Muscle layer of colon (tissue), 2 donors: ENCODE data around the gene WFDC10A.
"Not testable (repeated sequence)": the region's sequence is repeated elsewhere in the genome, so short reads cannot be mapped to it uniquely, and the experiment has no call there.

Source experiments
- H3K27ac ChIP-seq: one replicate; pipeline ENCODE4 v1.7.0; 2013; ENCODE audit warnings: low read depth, mild to moderate bottlenecking, low read length, moderate library complexity
- H3K27me3 ChIP-seq, 2 donors: one replicate each; pipeline ENCODE4 v1.7.0; 2013; ENCODE audit warnings: low read length in 2 of 2, mild to moderate bottlenecking in 2 of 2; ENCODE audit not compliant: insufficient read depth in 2 of 2, control insufficient read depth in 1 of 2
- H3K36me3 ChIP-seq: one replicate; pipeline ENCODE4 v1.7.0; 2013; ENCODE audit warnings: mild to moderate bottlenecking, low read length; ENCODE audit not compliant: insufficient read depth
- H3K4me1 ChIP-seq: one replicate; pipeline ENCODE4 v1.7.0; 2013; ENCODE audit warnings: mild to moderate bottlenecking, low read length; ENCODE audit not compliant: insufficient read depth
- H3K4me3 ChIP-seq, 2 donors: one replicate each; pipeline ENCODE4 v1.7.0; 2013; ENCODE audit warnings: low read length in 2 of 2, low read depth in 1 of 2, mild to moderate bottlenecking in 1 of 2, moderate library complexity in 1 of 2
- H3K9ac ChIP-seq: one replicate; pipeline ENCODE4 v1.7.0; 2013; ENCODE audit warnings: low read length
- H3K9me3 ChIP-seq: one replicate; pipeline ENCODE4 v1.7.0; 2013; ENCODE audit warnings: mild to moderate bottlenecking, low read length
- donor health status: abdominal sarcoma.
- donor health status: Adenocarcinoma of cecum.

Gene WFDC10A

DNA sequence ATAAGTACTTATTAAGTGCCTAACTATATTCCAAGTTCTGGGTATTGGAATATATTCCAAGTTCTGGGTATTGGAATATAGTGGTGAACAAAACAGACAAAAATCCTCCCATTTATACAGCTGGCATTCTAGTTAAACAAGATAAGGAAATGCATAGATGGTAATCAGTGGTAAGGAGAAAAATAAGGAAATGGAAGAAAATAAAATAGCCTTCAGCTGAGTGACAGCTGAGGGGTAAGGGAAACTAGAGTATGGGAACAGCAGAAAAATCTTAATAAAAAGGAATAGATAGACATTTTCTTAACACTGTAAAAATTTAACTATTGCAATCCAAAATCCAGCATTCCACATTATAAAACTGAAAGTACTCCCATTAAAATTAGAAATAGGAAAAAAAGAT lies 17.2 kb upstream of the WFDC10A start:
- Histone ChIP-seq H3K4me3 (no peak overlapping the region), H3K4me1 (no peaks in the 10 kb centered on the region), H3K27me3 (no peaks in the 10 kb centered on the region), H3K27ac (no peak overlapping the region), H3K36me3 (no peaks in the 10 kb centered on the region), H3K9me3 (no peaks in the 10 kb centered on the region), H3K9ac (no peak overlapping the region)

DNA sequence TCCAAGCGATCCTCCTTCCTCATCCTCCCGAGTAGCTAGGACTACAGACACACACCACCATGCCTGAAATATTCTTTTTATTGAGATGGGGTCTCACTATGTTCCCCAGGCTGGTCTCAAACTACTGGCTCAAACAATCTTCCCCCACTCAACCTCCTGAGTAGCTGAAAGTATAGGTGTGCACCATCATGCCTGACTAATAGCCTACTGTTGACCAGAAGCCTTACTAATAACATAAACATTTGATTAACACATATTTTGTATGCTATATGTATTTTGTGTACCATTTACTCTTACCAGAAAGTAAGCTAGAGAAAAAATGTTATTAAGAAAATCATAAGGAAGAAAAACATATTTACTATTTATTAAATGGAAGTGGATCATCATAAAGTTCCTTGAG lies 11.9 kb upstream of the WFDC10A start:
- Histone ChIP-seq H3K9ac (no peak overlapping the region), H3K4me1 (no peaks in the 10 kb centered on the region), H3K27me3 (no peaks in the 10 kb centered on the region), H3K4me3 (no peak overlapping the region), H3K27ac (no peak overlapping the region), H3K36me3 (no peaks in the 10 kb centered on the region), H3K9me3 (no peaks in the 10 kb centered on the region)

DNA sequence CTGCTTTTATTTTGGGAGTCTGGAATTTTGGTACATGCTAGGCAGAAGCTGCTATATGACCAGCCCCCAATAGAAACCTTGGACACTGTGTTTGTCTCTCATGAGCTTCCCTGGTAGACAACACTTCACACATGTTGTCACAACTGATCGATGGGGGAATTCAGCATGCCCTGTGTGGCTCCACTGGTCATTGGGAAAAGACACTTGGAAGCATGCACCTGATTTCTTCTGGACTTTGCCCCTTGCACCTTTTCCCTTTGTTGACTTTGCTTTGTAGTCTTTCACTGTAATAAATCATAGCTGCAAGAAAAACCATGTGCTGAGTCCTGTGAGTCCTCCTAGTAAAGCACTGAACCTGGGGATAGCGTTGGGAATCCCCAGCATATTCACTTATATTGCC lies 7.9 kb upstream of the WFDC10A start:
- no peak overlapping the region for H3K4me3 ChIP-seq
- H3K9ac ChIP-seq = no peak overlapping the region
- H3K9me3 ChIP-seq = no peaks in the 10 kb centered on the region
- no peak overlapping the region for H3K27ac ChIP-seq
- no peaks in the 10 kb centered on the region for H3K4me1 ChIP-seq
- H3K36me3 ChIP-seq = no peaks in the 10 kb centered on the region
- H3K27me3 ChIP-seq = no peaks in the 10 kb centered on the region

DNA sequence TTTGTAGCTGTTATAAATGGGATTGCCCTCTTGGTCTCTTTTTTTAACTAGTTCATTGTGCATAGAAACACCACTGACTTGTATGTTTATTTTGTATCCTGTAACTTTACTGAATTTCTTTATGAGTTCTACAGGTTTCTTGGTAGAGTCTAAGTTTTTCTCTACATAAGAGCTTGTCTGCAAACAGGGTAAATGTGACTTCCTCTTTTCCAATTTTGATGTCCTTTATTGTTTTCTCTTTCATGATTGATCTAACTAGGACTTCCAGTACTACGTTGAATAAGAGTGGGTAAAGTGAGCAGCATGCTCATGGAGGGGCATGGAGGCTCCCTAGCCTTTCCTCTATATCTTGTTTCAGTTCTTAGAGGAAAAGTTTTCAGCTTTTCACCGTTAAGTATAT lies 3.0 kb upstream of the WFDC10A start:
- no peaks in the 10 kb centered on the region for H3K27me3 ChIP-seq

DNA sequence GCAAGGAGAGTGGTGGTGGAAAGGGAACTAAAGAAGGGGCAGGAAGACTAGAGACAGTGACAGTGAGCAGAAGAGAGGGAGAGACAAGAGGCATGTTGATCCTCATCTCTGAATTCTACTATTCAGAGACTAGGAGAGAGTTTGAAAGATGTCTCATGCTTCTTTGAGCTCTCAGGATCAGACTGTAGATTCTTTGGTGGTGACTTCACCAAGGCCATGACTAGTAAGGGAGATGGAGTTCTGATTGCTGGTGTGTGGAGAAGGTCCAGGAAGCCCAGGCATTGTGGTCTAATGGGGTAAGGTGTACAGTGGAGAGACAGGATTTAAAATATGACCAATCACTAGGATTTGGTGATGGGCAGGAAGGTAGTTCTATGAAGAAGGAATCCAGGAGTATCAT lies 832 bp downstream of the WFDC10A start:
- Histone ChIP-seq H3K9me3 (no peaks in the 10 kb centered on the region), H3K4me3 (no peak overlapping the region), H3K27me3 (no peaks in the 10 kb centered on the region), H3K36me3 (no peaks in the 10 kb centered on the region), H3K4me1 (no peaks in the 10 kb centered on the region), H3K9ac (no peak overlapping the region), H3K27ac (no peak overlapping the region)

More for the DNA sequence above, 3.0 kb upstream of the WFDC10A start:
- no peak overlapping the region for H3K4me3 ChIP-seq
- no peaks in the 10 kb centered on the region for H3K36me3 ChIP-seq
- H3K27ac ChIP-seq = no peak overlapping the region
- H3K9ac ChIP-seq = no peak overlapping the region
- no peaks in the 10 kb centered on the region for H3K4me1 ChIP-seq
- no peaks in the 10 kb centered on the region for H3K9me3 ChIP-seq

DNA sequence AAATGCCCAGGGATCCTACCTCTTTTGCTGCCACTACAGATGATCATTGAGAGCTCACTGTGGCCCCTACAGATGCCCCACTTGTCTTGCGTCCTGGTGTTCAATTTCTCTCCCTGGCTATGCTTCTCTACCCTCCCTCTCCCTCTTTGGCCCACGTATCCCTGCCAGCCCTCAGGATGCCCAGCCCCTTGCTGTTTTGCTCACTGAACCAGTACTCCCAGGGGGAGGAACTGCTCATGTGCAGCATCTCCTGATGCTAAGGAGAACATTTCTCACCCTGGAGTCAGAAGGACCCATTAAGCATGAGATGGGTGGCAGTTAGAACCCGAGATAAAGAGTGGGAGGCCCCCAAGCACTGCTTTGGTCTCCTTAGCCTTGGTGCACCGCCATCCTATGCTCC lies 1.6 kb downstream of the WFDC10A start, which contains the start of gene WFDC9:
Gene WFDC9 (minus strand): TSS at position 101 of the 400 bp plus-strand sequence. CDS start 21,103 bp downstream, outside the sequence.
- no peak within 1 kb of the TSS for H3K9ac ChIP-seq
- no peaks in the 10 kb centered on the region for H3K27me3 ChIP-seq
- no peak within 1 kb of the TSS for H3K27ac ChIP-seq
- no peak within 1 kb of the TSS for H3K4me3 ChIP-seq
- H3K9me3 ChIP-seq = no peaks in the 10 kb centered on the region
- H3K4me1 ChIP-seq = no peaks in the 10 kb centered on the region
- H3K36me3 ChIP-seq = no peaks in the 10 kb centered on the region

DNA sequence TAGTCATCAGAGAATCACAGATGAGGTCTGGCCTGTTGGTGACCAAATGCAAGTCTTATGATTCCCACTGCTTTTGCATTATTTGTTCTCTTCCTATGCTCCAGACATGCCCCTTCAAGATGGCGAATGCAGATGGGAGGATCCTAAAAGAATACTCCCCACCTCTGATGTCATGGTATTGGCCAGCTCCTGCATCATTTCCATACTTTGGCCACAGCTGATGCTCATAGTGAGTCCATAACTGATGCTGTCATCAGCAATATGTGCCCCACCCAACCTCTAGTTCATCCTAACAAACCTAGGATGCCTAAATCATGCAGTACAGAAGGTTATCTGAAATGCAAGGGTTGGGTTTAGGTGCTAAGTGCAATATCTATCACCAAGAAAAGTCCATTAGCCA lies 7.0 kb downstream of the WFDC10A start:
- no peaks in the 10 kb centered on the region for H3K27me3 ChIP-seq
- H3K27ac ChIP-seq = no peak overlapping the region
- no peak overlapping the region for H3K4me3 ChIP-seq
- no peaks in the 10 kb centered on the region for H3K36me3 ChIP-seq
- no peaks in the 10 kb centered on the region for H3K9me3 ChIP-seq
- H3K4me1 ChIP-seq = no peaks in the 10 kb centered on the region
- no peak overlapping the region for H3K9ac ChIP-seq

DNA sequence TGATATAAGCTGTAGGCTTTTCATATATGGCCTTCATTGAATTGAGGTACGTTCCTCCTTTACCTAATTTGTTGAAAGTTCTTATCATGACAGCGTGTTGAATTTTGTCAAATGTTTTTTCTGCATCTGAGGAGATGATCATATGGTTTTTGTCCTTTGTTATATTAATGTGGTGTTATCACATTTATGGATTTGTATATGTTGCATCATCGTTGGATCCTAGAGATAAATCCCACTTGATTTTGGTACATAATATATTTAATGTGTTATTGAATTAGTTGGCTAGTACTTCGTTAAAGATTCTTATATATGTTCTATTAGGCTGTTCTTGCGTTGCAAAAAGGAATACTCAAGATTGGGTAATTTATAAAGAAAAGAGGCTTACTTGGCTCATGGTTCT lies 10.1 kb downstream of the WFDC10A start:
- no peaks in the 10 kb centered on the region for H3K9me3 ChIP-seq
- H3K4me3 ChIP-seq = no peak overlapping the region
- no peak overlapping the region for H3K9ac ChIP-seq
- H3K27ac ChIP-seq = no peak overlapping the region
- no peaks in the 10 kb centered on the region for H3K36me3 ChIP-seq
- H3K4me1 ChIP-seq = no peaks in the 10 kb centered on the region
- H3K27me3 ChIP-seq = no peaks in the 10 kb centered on the region

DNA sequence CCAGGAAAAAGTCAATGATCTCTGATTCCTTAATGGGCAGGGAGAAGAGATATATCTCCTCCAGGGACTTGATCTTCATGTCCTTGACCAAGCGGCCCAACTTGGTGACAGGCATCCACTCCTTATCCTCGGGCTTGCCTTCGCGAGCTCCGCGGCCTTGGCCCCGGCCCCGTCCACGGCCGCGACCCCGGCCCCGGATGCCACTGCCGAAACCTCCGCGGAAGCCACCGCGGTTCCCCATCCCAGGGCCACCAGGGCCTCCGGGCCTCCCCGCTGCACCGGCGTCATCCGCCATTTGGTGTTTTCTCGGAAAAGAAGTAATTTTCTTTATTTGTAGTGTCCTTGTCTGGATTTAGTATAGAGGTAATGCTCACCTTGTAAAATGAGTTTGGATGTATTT lies 11.5 kb downstream of the WFDC10A start:
- not testable (repeated sequence) for H3K4me1 ChIP-seq, H3K27me3 ChIP-seq, H3K27ac ChIP-seq, H3K9ac ChIP-seq, H3K4me3 ChIP-seq, H3K9me3 ChIP-seq, H3K36me3 ChIP-seq

DNA sequence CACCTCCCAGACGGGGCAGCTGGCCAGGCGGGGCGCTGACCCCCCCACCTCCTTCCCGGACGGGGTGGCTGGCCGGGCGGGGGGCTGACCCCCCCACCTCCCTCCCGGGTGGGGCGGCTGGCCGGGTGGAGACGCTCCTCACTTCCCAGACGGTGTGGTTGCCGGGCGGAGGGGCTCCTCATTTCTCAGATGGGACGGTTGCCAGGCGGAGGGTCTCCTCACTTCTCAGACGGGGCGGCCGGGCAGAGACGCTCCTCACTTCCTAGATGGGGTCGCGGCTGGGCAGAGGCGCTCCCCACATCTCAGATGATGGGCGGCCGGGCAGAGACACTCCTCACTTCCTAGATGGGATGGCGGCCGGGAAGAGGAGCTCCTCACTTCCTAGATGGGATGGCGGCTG lies 16.3 kb downstream of the WFDC10A start:
- H3K27ac ChIP-seq, H3K4me1 ChIP-seq, H3K4me3 ChIP-seq, H3K36me3 ChIP-seq, H3K9me3 ChIP-seq, H3K9ac ChIP-seq, H3K27me3 ChIP-seq: not testable (repeated sequence)

DNA sequence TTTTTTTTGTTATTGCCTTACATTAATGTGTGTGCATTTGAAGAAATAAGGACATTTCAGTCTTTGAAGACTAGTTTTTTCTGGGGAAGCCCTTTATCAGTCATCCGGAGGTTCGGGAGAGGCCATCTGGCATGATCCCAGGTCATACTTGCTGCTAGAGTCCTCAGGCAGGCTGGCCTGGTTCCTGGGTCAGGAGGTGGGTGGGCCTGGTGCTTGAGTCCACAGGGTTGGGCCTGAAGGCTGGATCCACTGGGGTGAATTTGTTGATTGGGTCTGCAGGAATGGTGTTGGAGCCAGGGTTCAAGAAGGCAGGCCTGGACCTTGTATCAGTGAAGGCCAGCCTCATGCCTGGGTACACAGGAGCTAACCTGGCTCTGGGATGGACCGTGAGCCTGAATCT lies 17.3 kb downstream of the WFDC10A start:
- Histone ChIP-seq H3K36me3 (no peaks in the 10 kb centered on the region), H3K27me3 (no peaks in the 10 kb centered on the region), H3K27ac (no peak overlapping the region), H3K4me3 (no peak overlapping the region), H3K9ac (no peak overlapping the region), H3K4me1 (no peaks in the 10 kb centered on the region), H3K9me3 (no peaks in the 10 kb centered on the region)

DNA sequence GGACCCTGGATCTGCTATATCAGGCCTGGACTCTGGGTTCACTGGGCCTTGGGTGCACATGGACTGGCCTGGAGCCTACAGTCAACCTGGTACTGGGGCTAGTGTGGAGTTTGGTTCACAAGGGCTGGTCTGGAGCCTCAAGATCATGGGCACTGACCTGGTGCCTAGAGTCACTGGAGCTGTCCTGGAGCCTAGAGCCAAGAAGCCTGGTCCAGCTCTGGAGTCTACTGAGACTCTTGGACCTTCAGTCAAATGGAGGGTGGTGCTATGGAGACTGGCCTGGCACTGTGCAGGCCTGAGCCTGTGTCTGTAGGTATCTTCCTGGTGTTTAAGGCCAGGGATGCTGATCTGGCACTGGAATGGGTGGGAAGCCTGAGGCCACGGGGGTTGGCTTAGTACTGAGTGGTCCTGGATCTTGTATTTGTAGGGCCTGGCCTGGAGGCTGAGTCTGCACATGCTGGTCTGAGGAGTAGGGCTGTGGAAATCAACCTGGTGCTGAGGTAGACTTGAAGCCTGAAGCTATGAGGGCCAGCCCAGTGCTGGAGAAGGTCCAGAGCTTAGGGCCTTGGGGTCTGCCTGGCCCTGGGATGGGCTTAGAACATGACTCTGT lies 18.0 kb downstream of the WFDC10A start:
- no peak overlapping the region for H3K4me3 ChIP-seq
- H3K27me3 ChIP-seq = no peaks in the 10 kb centered on the region
- no peak overlapping the region for H3K9ac ChIP-seq
- no peaks in the 10 kb centered on the region for H3K4me1 ChIP-seq
- no peaks in the 10 kb centered on the region for H3K36me3 ChIP-seq
- no peaks in the 10 kb centered on the region for H3K9me3 ChIP-seq
- H3K27ac ChIP-seq = no peak overlapping the region
